GM21526 (cell line): ENCODE data around the gene SART3.
"Not testable (repeated sequence)": the region's sequence is repeated elsewhere in the genome, so short reads cannot be mapped to it uniquely, and the experiment has no call there.

Experiments
- ATAC-seq: cut with Tn5 transposase; IDR thresholded peaks from one replicate; pipeline ENCODE4 v1.9.1; 2021; ENCODE audit warnings: moderate library complexity; ENCODE audit not compliant: unreplicated experiment, low FRiP score

SART3 gene

GRCh38 chr12:108502922-108503321 is 58.1 kb downstream of the SART3 start:
- no peak for ATAC-seq

GRCh38 chr12:108498136-108498535 is 62.8 kb downstream of the SART3 start:
- ATAC-seq, result no peak

GRCh38 chr12:108495823-108496579 is 65.0 kb downstream of the SART3 start:
- no peak for ATAC-seq

- ATAC-seq, result no peak
Observed at GRCh38 chr12:108495054-108495453, 65.9 kb downstream of the SART3 start.

GRCh38 chr12:108491256-108491655 is 69.7 kb downstream of the SART3 start:
- ATAC-seq, result no peak

- not testable (repeated sequence) for ATAC-seq
Observed at GRCh38 chr12:108487029-108487428, 73.9 kb downstream of the SART3 start.

GRCh38 chr12:108485371-108485770 is 75.6 kb downstream of the SART3 start:
- ATAC-seq, result not testable (repeated sequence)

GRCh38 chr12:108484845-108485244 is 76.1 kb downstream of the SART3 start:
- ATAC-seq, result no peak

- ATAC-seq, result no peak
Observed at GRCh38 chr12:108484431-108484830, 76.5 kb downstream of the SART3 start.

- ATAC-seq, result no peak
Observed at GRCh38 chr12:108483213-108484059, 77.5 kb downstream of the SART3 start.

- no peak for ATAC-seq
Observed at GRCh38 chr12:108482717-108483212, 78.2 kb downstream of the SART3 start.

- ATAC-seq, result no peak
Observed at GRCh38 chr12:108479364-108480070, 81.5 kb downstream of the SART3 start.

- ATAC-seq, result no peak
Observed at GRCh38 chr12:108478611-108479206, 82.3 kb downstream of the SART3 start.

GRCh38 chr12:108477881-108478259 is 83.1 kb downstream of the SART3 start:
- no peak for ATAC-seq

GRCh38 chr12:108477055-108477880 is 83.7 kb downstream of the SART3 start:
- no peak for ATAC-seq

GRCh38 chr12:108475396-108475795 is 85.6 kb downstream of the SART3 start:
- no peak for ATAC-seq

- ATAC-seq, result no peak
Observed at GRCh38 chr12:108473400-108474055, 87.4 kb downstream of the SART3 start.
